Osteocyte (in vitro differentiated cells): ENCODE measurements around the gene AGAP9. TPM values are rescaled to one million over a fixed set of nuclear protein-coding genes. Genes with fewer than 3 reads are reported as not detected.

Source experiments
- DNase-seq: peaks from one replicate; pipeline ENCODE4 v3.0.0; 2021; ENCODE audit warnings: mixed read lengths; ENCODE audit not compliant: unreplicated experiment; ENCODE audit errors: extremely low spot score
- H3K27ac Mint-ChIP-seq: one replicate; pipeline ENCODE4 v1.8.0; 2021; ENCODE audit warnings: mild to moderate bottlenecking, mixed read lengths; ENCODE audit not compliant: unreplicated experiment
- H3K27me3 Mint-ChIP-seq: one replicate; pipeline ENCODE4 v1.8.0; 2021; ENCODE audit warnings: mixed read lengths; ENCODE audit not compliant: unreplicated experiment
- H3K36me3 Mint-ChIP-seq: one replicate; pipeline ENCODE4 v1.8.0; 2021; ENCODE audit warnings: mixed read lengths; ENCODE audit not compliant: unreplicated experiment
- H3K4me1 Mint-ChIP-seq: one replicate; pipeline ENCODE4 v1.8.0; 2021; ENCODE audit warnings: mixed read lengths; ENCODE audit not compliant: unreplicated experiment
- H3K4me3 Mint-ChIP-seq: one replicate; pipeline ENCODE4 v1.8.0; 2021; ENCODE audit warnings: mild to moderate bottlenecking, moderate library complexity, mixed read lengths; ENCODE audit not compliant: unreplicated experiment
- H3K9me3 Mint-ChIP-seq: one replicate; pipeline ENCODE4 v1.8.0; 2021; ENCODE audit warnings: mixed read lengths; ENCODE audit not compliant: unreplicated experiment
- CTCF ChIP-seq: fragments of 200-600 bp; sonication (generic); IDR thresholded peaks from 2 replicates; pipeline ENCODE4 v1.5.0; 2021; ENCODE audit warnings: antibody characterized with exemption, mild to moderate bottlenecking, moderate library complexity
- total RNA-seq: library from RNA; stranded (reverse); gene quantifications from 2 replicates; pipeline ENCODE4 v1.2.1, GENCODE V29; 2021

The AGAP9 gene
- total RNA-seq, 1 donor from 2014 or later, result 13.1 TPM

GRCh38 chr10:47451998-47452494 lies 71.4 kb downstream of the AGAP9 start:
- DNase-seq, result peak; percentile 49
- no peak overlapping the region for H3K4me3 Mint-ChIP-seq
- no peaks in the 10 kb centered on the region for H3K36me3 Mint-ChIP-seq
- no peaks in the 10 kb centered on the region for H3K9me3 Mint-ChIP-seq
- no peak for TF ChIP-seq CTCF
- H3K4me1 Mint-ChIP-seq, result peaks cover 4% of the 10 kb centered on the region
- peaks cover 7% of the 10 kb centered on the region for H3K27me3 Mint-ChIP-seq
- H3K27ac Mint-ChIP-seq, result no peak overlapping the region

Other genes with a start within 250 kb of the AGAP9 start
- gene GDF10, start 223.4 kb downstream of the AGAP9 start, total RNA-seq, result not detected in 2 replicates
- gene GDF2, start 201.2 kb downstream of the AGAP9 start, total RNA-seq, result not detected in 2 replicates
- not detected in 2 replicates for gene RBP3, start 175.3 kb downstream of the AGAP9 start, total RNA-seq
- gene ZNF488, start 139.3 kb downstream of the AGAP9 start, total RNA-seq, result 0.35 and 0.55 TPM in 2 replicates
- not detected in 2 replicates for gene ANXA8, start 39.5 kb downstream of the AGAP9 start, total RNA-seq
- gene FAM25G, start 31.9 kb downstream of the AGAP9 start, total RNA-seq, result not detected in 2 replicates
- 10.5 and 10.9 TPM in 2 replicates for gene SYT15B, start 240.0 kb upstream of the AGAP9 start, total RNA-seq